Mesothelial cell of epicardium (in vitro differentiated cells): ENCODE data around the gene PALD1. TPM values are rescaled to one million over a fixed set of nuclear protein-coding genes. Genes with fewer than 3 reads are reported as not detected.

Experiments used
- DNase-seq, 2 experiments: peaks; one replicate each; pipeline ENCODE4 v3.0.0; 2021; ENCODE audit warnings: low spot score in 2 of 2; ENCODE audit not compliant: unreplicated experiment in 2 of 2
- H3K27ac Mint-ChIP-seq: 2 replicates; pipeline ENCODE4 v1.8.0; 2021; ENCODE audit warnings: mixed read lengths
- H3K27me3 Mint-ChIP-seq: 2 replicates; pipeline ENCODE4 v1.8.0; 2021; ENCODE audit warnings: low read depth, mixed read lengths
- H3K36me3 Mint-ChIP-seq: 2 replicates; pipeline ENCODE4 v1.8.0; 2021; ENCODE audit warnings: mixed read lengths
- H3K4me1 Mint-ChIP-seq: 2 replicates; pipeline ENCODE4 v1.8.0; 2021; ENCODE audit warnings: mixed read lengths
- H3K4me3 Mint-ChIP-seq: 2 replicates; pipeline ENCODE4 v1.8.0; 2021; ENCODE audit warnings: mild to moderate bottlenecking, moderate library complexity, mixed read lengths
- H3K9me3 Mint-ChIP-seq: 2 replicates; pipeline ENCODE4 v1.8.0; 2021; ENCODE audit warnings: mixed read lengths
- CTCF ChIP-seq: fragments of 200-600 bp; sonication (generic); IDR thresholded peaks from one replicate; pipeline ENCODE4 v1.5.0; 2021; ENCODE audit warnings: antibody characterized with exemption; ENCODE audit not compliant: unreplicated experiment
- total RNA-seq: library from RNA; stranded (reverse); gene quantifications from 3 replicates; pipeline ENCODE4 v1.2.1, GENCODE V29; 2021

Gene PALD1
- total RNA-seq, 1 donor from 2014 or later, result 4.9 TPM

GRCh38 chr10:70592186-70592735 is 113.7 kb downstream of the PALD1 start:
- H3K27me3 Mint-ChIP-seq, result peaks cover 34% of the 10 kb centered on the region
- peaks cover 12% of the 10 kb centered on the region for H3K4me1 Mint-ChIP-seq
- no peak overlapping the region for H3K27ac Mint-ChIP-seq
- no peak for TF ChIP-seq CTCF
- no peaks in the 10 kb centered on the region for H3K9me3 Mint-ChIP-seq
- no peak overlapping the region for H3K4me3 Mint-ChIP-seq
- no peaks in the 10 kb centered on the region for H3K36me3 Mint-ChIP-seq
- DNase-seq, result no peak

- H3K27ac Mint-ChIP-seq, result no peak overlapping the region
Measured at GRCh38 chr10:70592746-70593512, 114.4 kb downstream of the PALD1 start.

GRCh38 chr10:70593513-70593890 is 114.9 kb downstream of the PALD1 start:
- Mint-ChIP-seq H3K27me3 (peaks cover 31% of the 10 kb centered on the region), H3K4me3 (no peak overlapping the region), H3K27ac (no peak overlapping the region), H3K9me3 (no peaks in the 10 kb centered on the region), H3K36me3 (no peaks in the 10 kb centered on the region), H3K4me1 (peaks cover 16% of the 10 kb centered on the region)
- no peak for TF ChIP-seq CTCF
- DNase-seq, result no peak

More at GRCh38 chr10:70592746-70593512, 114.4 kb downstream of the PALD1 start:
- H3K27me3 Mint-ChIP-seq, result peaks cover 32% of the 10 kb centered on the region
- TF ChIP-seq CTCF, result no peak
- H3K9me3 Mint-ChIP-seq, result no peaks in the 10 kb centered on the region
- H3K4me1 Mint-ChIP-seq, result peaks cover 16% of the 10 kb centered on the region
- H3K36me3 Mint-ChIP-seq, result no peaks in the 10 kb centered on the region
- DNase-seq, result no peak
- no peak overlapping the region for H3K4me3 Mint-ChIP-seq

GRCh38 chr10:70594161-70594560 is 115.6 kb downstream of the PALD1 start:
- H3K27ac Mint-ChIP-seq, result no peak overlapping the region
- H3K4me3 Mint-ChIP-seq, result no peak overlapping the region
- H3K27me3 Mint-ChIP-seq, result peaks cover 24% of the 10 kb centered on the region
- peaks cover 15% of the 10 kb centered on the region for H3K4me1 Mint-ChIP-seq
- TF ChIP-seq CTCF, result no peak
- no peak for DNase-seq
- no peaks in the 10 kb centered on the region for H3K36me3 Mint-ChIP-seq
- no peaks in the 10 kb centered on the region for H3K9me3 Mint-ChIP-seq

GRCh38 chr10:70595566-70596016 is 117.0 kb downstream of the PALD1 start:
- peaks cover 12% of the 10 kb centered on the region for H3K4me1 Mint-ChIP-seq

More at GRCh38 chr10:70595566-70596016, 117.0 kb downstream of the PALD1 start:
- H3K27me3 Mint-ChIP-seq, result peaks cover 15% of the 10 kb centered on the region
- DNase-seq, result no peak
- no peaks in the 10 kb centered on the region for H3K9me3 Mint-ChIP-seq
- no peak overlapping the region for H3K27ac Mint-ChIP-seq
- TF ChIP-seq CTCF, result no peak
- no peaks in the 10 kb centered on the region for H3K36me3 Mint-ChIP-seq
- H3K4me3 Mint-ChIP-seq, result no peak overlapping the region
